GM18858 (cell line): ENCODE results near the gene POTEB2.
"Not testable (repeated sequence)": the region's sequence is repeated elsewhere in the genome, so short reads cannot be mapped to it uniquely, and the experiment has no call there.

ENCODE experiments used
- ATAC-seq: cut with Tn5 transposase; IDR thresholded peaks from one replicate; pipeline ENCODE4 v1.9.1; 2021; ENCODE audit not compliant: unreplicated experiment

Gene POTEB2

GRCh38 chr15:20866214-20866613, at the start of gene POTEB2:
TSS of gene POTEB2 (minus strand) at chr15:20866314. CDS start at chr15:20866281, 33 bp downstream.
- ATAC-seq = not testable (repeated sequence)

- not testable (repeated sequence) for ATAC-seq
Observed at GRCh38 chr15:20879916-20880315, 13.8 kb upstream of the POTEB2 start.

DNA sequence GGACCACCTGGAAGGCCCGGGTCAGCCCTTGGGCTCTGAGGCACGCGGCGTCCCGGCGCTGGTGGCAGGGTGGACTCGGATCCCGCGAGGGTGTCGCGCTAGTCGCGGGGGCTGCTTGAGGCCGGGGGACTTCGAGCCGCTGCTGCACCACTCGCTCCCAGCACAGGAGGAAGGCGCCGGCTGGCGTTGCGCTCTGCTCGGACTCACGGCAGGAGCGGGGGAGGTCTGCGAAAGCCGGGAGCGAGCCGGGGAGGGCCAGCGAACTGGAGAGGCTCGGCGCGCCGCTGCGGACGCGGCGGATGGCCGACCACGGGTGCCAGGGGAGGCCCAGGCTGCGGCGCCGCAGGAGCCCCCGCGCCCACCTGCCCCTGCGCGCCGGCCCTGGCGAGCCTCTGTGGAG, 12.3 kb upstream of the POTEB2 start:
- not testable (repeated sequence) for ATAC-seq

GRCh38 chr15:20877819-20878218, 11.7 kb upstream of the POTEB2 start:
- ATAC-seq = not testable (repeated sequence)
